RKO (cell line): ENCODE data around the gene PLAGL2.

Experiments used
- DNase-seq: peaks from one replicate; pipeline ENCODE4 v3.0.0-alpha.2; 2016; ENCODE audit warnings: low spot score

PLAGL2 gene

GRCh38 chr20:32231245-32231644, 23.7 kb upstream of the PLAGL2 start:
- no peak for DNase-seq

GRCh38 chr20:32230707-32231106, 23.2 kb upstream of the PLAGL2 start:
- DNase-seq, result no peak

GRCh38 chr20:32229251-32229747, 21.8 kb upstream of the PLAGL2 start:
- DNase-seq, result no peak

GRCh38 chr20:32227744-32228688, 20.5 kb upstream of the PLAGL2 start:
- DNase-seq, result no peak

DNA sequence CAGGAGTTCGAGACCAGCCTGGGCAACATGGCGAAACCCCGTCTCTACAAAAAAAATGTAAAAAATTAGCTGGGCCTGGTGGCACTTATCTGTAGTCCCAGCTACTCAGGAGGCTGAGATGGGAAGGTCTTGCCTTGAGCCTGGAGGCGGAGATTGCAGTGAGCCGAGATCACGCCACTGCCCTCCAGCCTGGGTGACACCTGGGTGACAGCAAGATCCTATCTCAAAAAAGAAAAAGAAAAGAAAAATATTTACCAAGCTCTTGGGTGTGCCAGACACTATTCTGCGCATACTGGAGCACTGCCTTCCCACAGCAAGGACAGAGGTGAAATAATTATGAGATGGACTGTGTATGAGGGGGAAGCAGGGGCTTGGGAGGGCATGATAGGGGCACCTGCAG, 19.8 kb upstream of the PLAGL2 start:
- no peak for DNase-seq

DNA sequence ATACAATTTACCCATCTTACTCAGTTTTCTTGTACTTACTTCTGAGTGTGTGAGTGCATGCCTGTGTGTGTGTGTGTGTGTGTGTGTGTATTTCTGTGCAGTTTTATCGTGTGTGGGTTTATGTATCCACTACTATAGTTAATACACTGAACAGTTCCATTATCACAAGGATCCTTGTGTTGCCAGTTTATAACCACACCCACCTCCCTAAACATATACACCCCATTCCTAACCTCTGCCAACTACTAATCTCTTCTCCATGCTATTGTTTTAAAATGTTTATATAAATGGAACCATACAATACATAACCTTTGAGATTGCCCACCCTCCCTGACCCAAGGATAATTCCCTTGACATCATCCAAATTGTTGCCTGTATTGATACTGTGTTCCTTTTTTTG, 18.8 kb upstream of the PLAGL2 start:
- DNase-seq, result no peak

DNA sequence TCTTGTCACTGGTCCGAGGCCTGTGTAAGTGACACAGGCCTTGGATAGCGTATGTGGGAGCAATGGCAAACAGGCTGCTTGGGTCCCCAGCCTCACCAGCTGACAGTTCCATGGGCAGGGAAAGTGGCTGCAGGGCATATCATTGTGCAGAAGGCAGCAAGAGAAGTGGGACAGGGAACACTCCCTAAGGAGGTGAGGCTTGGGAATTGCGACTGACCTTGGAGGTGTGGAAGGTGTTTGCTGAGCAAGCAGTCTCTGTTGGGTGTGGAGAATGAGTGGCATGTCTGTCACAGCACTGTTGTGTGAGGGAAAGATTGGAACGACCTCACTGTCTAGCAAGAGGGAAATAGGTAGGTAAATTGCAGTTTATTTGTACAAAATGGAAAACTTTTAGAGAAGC, 16.9 kb upstream of the PLAGL2 start:
- no peak for DNase-seq

DNA sequence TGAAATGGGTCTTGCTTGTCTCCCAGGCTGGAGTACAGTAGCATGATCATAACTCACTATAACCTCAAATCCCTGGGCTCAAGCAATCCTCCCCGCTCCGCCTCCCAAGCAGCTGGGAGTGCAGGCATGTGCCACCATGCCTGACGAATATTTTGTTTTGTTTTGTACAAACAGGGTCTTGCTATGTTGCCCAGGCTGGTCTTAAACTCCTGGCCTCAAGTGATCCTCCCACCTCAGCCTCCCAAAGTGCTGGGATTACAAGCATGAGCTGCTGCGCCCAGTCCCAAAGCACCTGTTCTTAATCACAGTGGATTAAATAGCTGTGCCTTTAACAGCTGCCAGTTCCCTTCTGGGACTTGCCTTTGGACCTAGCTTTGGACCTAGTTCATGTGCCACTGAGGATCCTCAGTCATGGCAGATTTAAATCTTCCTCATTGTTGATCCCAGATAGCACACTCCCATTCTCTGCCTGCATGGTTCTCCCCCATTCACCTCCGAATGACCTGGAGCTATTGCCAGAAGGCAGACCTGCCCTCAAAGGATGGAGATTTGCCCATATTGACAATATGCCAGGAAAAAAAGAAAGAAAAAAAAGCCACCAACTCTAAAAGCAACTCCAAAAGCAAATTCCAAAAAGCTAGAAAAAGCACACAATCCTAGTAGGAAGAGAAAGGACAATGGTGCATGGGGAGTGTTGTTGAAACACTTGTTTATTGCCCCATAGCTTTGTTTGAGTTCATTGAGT, 10.8 kb upstream of the PLAGL2 start:
- DNase-seq, result no peak

DNA sequence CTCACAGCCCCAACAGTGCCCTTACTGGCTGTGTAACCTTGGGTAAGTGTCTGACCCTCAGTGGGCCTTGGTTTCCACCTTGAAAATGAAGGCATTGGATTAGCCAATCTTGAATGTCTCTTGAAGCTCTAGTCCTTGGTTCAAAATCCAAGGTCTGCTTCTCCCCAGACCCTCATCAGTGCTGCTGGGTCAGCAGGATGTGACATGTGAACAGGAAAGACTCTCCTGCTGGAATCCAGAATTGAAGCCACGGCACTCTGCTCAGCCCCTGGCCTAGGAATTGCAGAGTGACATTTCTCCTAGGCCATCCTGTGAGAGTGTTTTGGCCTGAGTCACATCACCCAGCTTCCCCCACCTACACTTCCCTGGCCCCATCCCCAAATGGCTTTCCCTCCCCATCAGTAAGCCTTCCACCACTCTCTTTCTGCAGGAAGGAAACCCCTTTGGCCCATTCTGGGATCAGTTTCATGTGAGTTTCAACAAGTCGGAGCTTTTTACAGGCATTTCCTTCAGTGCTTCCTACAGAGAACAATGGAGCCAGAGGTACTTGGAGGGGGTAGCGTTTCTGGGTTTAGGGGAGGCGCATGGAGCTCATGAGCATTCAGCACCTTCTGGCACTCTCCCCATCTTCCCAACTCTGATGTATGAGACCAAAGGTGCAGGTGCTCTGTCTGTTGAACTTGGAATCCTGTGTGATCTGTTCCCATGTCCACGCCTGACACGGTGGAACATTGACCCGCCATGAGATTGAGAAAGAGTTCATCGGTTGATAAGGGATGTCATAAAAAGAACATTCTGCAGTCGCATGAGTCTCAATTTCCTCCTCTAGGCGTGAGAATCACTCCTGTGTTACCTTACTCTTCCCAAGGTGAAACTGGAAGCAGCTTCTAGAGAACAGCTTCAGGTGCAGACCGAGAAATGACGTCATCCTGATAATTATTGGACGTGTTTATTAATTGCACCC, 8.9 kb upstream of the PLAGL2 start:
- DNase-seq, result no peak

DNA sequence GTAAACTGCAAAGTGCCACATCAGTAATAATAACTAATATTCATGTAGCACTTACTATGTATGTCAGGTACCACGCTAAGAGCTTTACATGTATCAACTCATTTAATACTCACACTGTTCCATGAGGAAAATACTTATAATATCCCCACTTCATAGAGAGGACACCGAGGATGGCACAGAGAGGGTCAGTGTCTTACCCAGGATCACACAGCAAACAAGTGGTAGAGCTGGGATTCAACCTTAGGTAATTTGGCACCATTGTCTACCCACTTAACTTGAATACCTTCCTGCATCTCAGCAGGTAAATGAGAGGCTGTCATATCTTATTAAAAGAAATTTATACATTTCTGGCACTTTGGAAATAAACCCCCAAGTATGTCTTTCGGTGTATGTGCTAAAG, 8.2 kb upstream of the PLAGL2 start:
- no peak for DNase-seq

DNA sequence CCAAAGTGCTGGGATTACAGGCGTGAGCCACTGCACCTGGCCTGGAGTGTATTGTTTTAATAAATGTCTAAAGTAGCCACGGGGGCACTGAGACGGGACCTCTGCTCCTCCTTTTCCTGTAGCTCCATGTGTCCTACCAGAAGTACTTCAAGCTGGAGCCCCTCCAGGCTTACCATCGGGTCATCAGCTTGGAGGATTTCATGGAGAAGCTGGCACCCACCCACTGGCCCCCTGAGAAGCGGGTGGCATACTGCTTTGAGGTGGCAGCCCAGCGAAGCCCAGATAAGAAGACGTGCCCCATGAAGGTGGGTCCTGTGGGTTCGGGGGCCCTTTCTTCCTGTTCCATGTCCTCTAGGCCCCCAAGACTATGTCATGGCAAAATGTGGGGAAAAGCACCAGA, 7.6 kb upstream of the PLAGL2 start:
- DNase-seq, result no peak

GRCh38 chr20:32213870-32214269, 6.3 kb upstream of the PLAGL2 start:
- no peak for DNase-seq

GRCh38 chr20:32209850-32210605, 2.5 kb upstream of the PLAGL2 start:
- DNase-seq, result no peak

GRCh38 chr20:32208499-32209154, 1.1 kb upstream of the PLAGL2 start:
- peak; percentile 28 for DNase-seq

DNA sequence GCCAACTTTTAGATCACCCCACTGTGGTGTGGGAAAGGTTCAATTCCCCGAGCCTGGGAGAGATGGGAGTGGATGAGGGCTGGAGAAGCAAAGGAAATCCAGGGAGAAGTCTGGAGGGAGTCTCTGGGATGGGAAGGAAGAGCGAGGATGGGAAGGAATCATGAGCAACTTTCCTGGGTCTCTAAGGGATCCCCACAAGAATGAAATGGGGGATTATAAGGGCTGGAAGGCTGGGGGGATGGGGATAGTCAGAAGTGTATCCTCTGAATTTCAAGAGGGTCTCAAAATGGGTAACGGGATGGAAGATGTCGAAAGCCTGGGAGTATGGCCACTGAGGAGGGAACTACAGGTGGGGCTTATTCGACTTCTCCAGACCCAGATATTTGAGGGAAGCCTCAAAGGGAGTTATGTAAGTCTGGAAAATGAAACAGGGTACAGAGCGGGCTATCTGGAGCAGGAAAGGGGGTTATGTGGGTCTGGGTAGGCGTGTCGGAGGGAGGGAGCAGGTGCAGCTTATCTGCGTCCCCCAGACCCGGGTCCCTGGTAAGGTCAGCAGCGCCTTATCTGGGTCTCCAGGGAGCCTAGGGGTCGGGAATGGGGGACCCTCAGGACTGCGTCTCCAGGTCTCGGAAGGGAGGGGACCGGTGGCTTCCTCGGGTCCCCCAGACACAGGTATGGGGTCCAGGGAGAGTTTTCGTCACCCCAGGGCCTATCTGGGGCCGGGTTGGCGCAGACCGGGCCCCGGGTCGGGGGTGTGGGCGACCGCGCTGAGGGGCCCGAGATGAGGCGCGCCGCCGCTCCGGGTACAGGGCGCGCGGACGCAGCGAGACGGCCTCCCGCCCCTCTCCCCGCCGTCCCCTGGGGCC, 550 bp downstream of the PLAGL2 start:
- DNase-seq, result peak; percentile 41

DNA sequence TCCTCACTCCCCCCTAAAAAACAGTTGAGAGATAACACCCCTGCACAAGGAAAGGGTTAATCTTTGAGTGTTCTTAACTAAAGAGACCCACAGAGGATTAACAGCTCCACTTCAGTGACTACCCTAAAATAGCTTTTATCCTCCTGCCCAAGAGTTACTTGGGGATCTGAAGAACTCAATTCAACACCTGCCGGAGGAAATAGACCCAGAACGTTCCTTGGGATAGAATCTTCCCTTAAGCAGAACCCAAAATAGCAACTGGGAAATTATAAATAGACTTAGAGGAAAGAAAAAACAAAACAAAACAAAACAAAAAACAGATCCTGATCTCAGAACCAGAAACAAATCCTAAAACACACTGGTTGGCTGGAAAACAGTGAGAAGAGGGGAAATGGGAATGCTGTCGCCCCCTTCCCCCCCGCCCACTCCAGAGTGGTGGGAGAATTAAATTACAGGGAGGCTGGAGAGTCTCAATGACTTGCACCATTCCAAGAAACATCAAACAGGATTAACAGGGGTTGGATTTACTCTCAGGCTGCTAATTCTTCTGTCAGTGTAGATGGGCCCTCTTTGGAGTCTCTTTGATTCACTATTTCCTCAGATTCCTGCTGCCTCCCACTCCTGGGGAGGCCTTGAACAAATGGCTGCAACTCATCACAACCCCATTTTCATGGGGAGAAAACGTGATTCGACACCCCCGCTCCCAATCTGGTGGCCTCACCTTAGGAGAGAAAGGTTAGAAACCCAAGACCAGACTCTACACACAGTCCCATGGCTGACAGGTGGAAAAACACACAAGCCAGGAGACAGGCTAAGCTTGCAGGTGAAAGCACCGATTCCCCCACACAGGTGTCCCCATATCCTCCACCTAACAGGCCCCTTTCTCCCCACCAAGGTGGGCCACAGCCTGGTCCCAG, 1.4 kb downstream of the PLAGL2 start:
- DNase-seq, result peak; percentile 19

DNA sequence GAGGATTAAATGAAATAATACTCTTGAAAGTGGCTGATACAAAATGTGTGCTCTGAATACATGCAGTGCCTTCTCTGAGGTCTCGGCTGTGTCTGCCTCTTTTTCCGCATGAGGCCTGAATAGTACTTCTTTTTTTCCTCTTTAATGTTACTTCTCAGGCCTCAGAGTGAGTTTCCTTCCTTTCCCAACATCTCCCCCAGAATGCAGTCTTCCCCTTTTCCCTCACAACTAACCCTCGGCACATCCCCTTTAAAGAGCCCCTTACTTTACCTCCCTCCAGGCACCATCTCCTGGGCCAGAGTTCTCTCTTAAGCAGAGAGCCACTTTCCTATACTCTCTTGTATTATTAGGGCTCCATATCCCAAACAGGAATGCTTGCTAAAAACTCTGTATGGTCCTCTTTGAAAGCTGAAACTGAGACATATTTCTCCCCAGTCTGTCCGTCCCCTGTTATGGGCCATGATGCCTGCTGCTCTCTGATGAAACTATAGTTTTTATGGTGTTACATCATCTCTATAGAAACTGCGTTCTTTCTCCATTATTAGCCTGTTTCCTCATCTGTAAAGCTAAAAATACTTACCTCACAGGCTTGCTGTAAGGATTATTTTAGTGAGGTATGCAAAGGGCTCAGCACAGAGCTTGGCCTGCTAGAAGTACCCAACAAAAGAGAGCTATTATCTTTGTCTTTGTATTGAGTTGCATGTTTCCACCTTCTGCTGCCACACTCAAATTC, 2.3 kb downstream of the PLAGL2 start:
- DNase-seq, result peak; percentile 17
